ENCODE measurements around the gene CELF4. TPM values are rescaled to one million over a fixed set of nuclear protein-coding genes. Genes with fewer than 3 reads are reported as not detected.

The CELF4 gene
- total and polyA plus RNA-seq, 2 donors (not counting 3 experiments of a cell fraction or from before 2014, with no cell fraction given), result not detected

GRCh38 chr18:37270038-37270665 lies 295.4 kb downstream of the CELF4 start:
- TF ChIP-seq FOS (IDR thresholded peaks at IDR 0.05; ENCODE audit: borderline replicate concordance, insufficient read depth, low read length) (no peak), EZH2 (IDR thresholded peaks at IDR 0.05; ENCODE audit: borderline replicate concordance, low read depth, low read length, severe bottlenecking) (no peak), POLR2A (IDR thresholded peaks at IDR 0.05; ENCODE audit: low read depth, low read length) (no peak), GATA2 (IDR thresholded peaks at IDR 0.05; ENCODE audit: insufficient read depth, insufficient read length, low read depth, low read length) (no peak), JUN (IDR thresholded peaks at IDR 0.05; ENCODE audit: borderline replicate concordance, insufficient read depth, insufficient read length, low read depth) (no peak)
- dilution Hi-C loops (cut with MboI; ENCODE audit: extremely low pct_ligation_motif_present, low sequenced_read_pairs) (no loop called here), intact Hi-C loops (cut with micrococcal nuclease) (no loop called here)
- FAIRE-seq (peak; percentile 63), DNase-seq (ENCODE audit: low read depth, low spot score) (peak; percentile 38)
- Histone ChIP-seq H2AFZ (ENCODE audit: low read depth, low read length) (no peak overlapping the region), H3K4me2 (ENCODE audit: insufficient read depth, low read length) (no peak overlapping the region), H3K9ac (replicated peaks; ENCODE audit: extremely low read depth, insufficient read depth, low read length) (no peak overlapping the region), H3K9me1 (replicated peaks; ENCODE audit: control insufficient read depth, extremely low read depth, insufficient read depth, low read length) (no peaks in the 10 kb centered on the region), H3K27ac (ENCODE audit: insufficient read depth, low read depth, low read length) (no peak overlapping the region), H3K79me2 (ENCODE audit: control insufficient read depth, insufficient read depth, low read length) (no peaks in the 10 kb centered on the region), H3K36me3 (ENCODE audit: control insufficient read depth in 2 of 2, extremely low read depth in 1 of 2, insufficient read depth in 2 of 2, low read length in 2 of 2) (no peaks in the 10 kb centered on the region), H3K9me3 (replicated peaks; ENCODE audit: control insufficient read depth, insufficient read depth, low read length) (no peaks in the 10 kb centered on the region), H4K20me1 (replicated peaks; ENCODE audit: control insufficient read depth, extremely low read depth, insufficient read depth, low read length) (no peaks in the 10 kb centered on the region), H3K4me3 (replicated peaks in 1 of 3; ENCODE audit: insufficient read depth in 1 of 3, low read depth in 1 of 3, low read length in 3 of 3) (no peak overlapping the region), H3K4me1 (ENCODE audit: control insufficient read depth, extremely low read depth, insufficient read depth, low read length) (no peaks in the 10 kb centered on the region), H3K27me3 (ENCODE audit: control insufficient read depth in 2 of 2, insufficient read depth in 2 of 2, low read length in 2 of 2) (peaks cover 4 to 9% of the 10 kb centered on the region in 2 experiments)
- ChIA-PET POLR2A (no interaction called here), CTCF (no interaction called here)
- BruUV-seq (replicated peaks), result no TSS peak

- Histone ChIP-seq H3K79me2 (ENCODE audit: control insufficient read depth, insufficient read depth, low read length) (no peaks in the 10 kb centered on the region), H4K20me1 (replicated peaks; ENCODE audit: control insufficient read depth, extremely low read depth, insufficient read depth, low read length) (no peaks in the 10 kb centered on the region), H3K27ac (ENCODE audit: insufficient read depth, low read depth, low read length) (no peak overlapping the region), H3K4me3 (replicated peaks in 1 of 3; ENCODE audit: insufficient read depth in 1 of 3, low read depth in 1 of 3, low read length in 3 of 3) (no peak overlapping the region), H3K4me1 (ENCODE audit: control insufficient read depth, extremely low read depth, insufficient read depth, low read length) (no peaks in the 10 kb centered on the region), H3K4me2 (ENCODE audit: insufficient read depth, low read length) (no peak overlapping the region), H3K36me3 (ENCODE audit: control insufficient read depth in 2 of 2, extremely low read depth in 1 of 2, insufficient read depth in 2 of 2, low read length in 2 of 2) (no peaks in the 10 kb centered on the region), H3K9me3 (replicated peaks; ENCODE audit: control insufficient read depth, insufficient read depth, low read length) (no peaks in the 10 kb centered on the region), H3K9ac (replicated peaks; ENCODE audit: extremely low read depth, insufficient read depth, low read length) (no peak overlapping the region), H3K9me1 (replicated peaks; ENCODE audit: control insufficient read depth, extremely low read depth, insufficient read depth, low read length) (no peaks in the 10 kb centered on the region), H3K27me3 (ENCODE audit: control insufficient read depth in 2 of 2, insufficient read depth in 2 of 2, low read length in 2 of 2) (no peaks in the 10 kb centered on the region), H2AFZ (ENCODE audit: low read depth, low read length) (no peak overlapping the region)
- no peak for DNase-seq (ENCODE audit: low read depth, low spot score)
- intact Hi-C loops (cut with micrococcal nuclease) (no loop called here), dilution Hi-C loops (cut with MboI; ENCODE audit: extremely low pct_ligation_motif_present, low sequenced_read_pairs) (no loop called here)
- no peak for FAIRE-seq
- POLR2A ChIA-PET, result no interaction called here
- CTCF ChIA-PET, result no interaction called here
- TF ChIP-seq POLR2AphosphoS5 (IDR thresholded peaks at IDR 0.05; ENCODE audit: insufficient read depth, low read depth, low read length), result no peak
- TF ChIP-seq JUN (IDR thresholded peaks at IDR 0.05; ENCODE audit: borderline replicate concordance, insufficient read depth, insufficient read length, low read depth), result no peak
- TF ChIP-seq EZH2 (IDR thresholded peaks at IDR 0.05; ENCODE audit: borderline replicate concordance, low read depth, low read length, severe bottlenecking), result no peak
- TF ChIP-seq GATA2 (IDR thresholded peaks at IDR 0.05; ENCODE audit: insufficient read depth, insufficient read length, low read depth, low read length), result no peak
- no peak for TF ChIP-seq MYC (IDR thresholded peaks at IDR 0.05; ENCODE audit: low read depth, low read length)
- no peak for TF ChIP-seq POLR2A (IDR thresholded peaks at IDR 0.05; ENCODE audit: low read depth, low read length)
- TF ChIP-seq CTCF (IDR thresholded peaks at IDR 0.05; ENCODE audit: extremely low read depth in 1 of 2, insufficient read depth in 1 of 2, low read depth in 1 of 2, low read length in 2 of 2), result no peak
- TF ChIP-seq FOS (IDR thresholded peaks at IDR 0.05; ENCODE audit: borderline replicate concordance, insufficient read depth, low read length), result no peak
- TF ChIP-seq MAX (IDR thresholded peaks at IDR 0.05; ENCODE audit: insufficient read depth, insufficient read length), result no peak
- BruUV-seq (replicated peaks), result no TSS peak
Measured at GRCh38 chr18:37266290-37266689, 299.3 kb downstream of the CELF4 start.
